ENCODE data around the gene NDUFB3. TPM values are rescaled to one million over a fixed set of nuclear protein-coding genes. Genes with fewer than 3 reads are reported as not detected.

The NDUFB3 gene
- total and polyA plus RNA-seq, 10 of the 15 experiments (the other 5 are each of a cell fraction or from before 2014, with no cell fraction given), result 115 to 1,059 (median 187) TPM

GRCh38 chr2:201130524-201131186 lies 58.9 kb downstream of the NDUFB3 start (continued):
- no peak for TF ChIP-seq IRF5 (IDR thresholded peaks at IDR 0.05; ENCODE audit: borderline replicate concordance)
- no peak for TF ChIP-seq CEBPZ (IDR thresholded peaks at IDR 0.05; ENCODE audit: low read depth, low read length)
- no peak for TF ChIP-seq HSF1 (IDR thresholded peaks at IDR 0.05; ENCODE audit: low read depth, low read length)
- peak; percentile 9; the same call in 1 of the 2 replicates for TF ChIP-seq MLLT1 (IDR thresholded peaks at IDR 0.05)
- no peak for TF ChIP-seq HCFC1 (IDR thresholded peaks at IDR 0.05; ENCODE audit: low read length)
- peak; percentile 40; the same call in 1 of the 2 replicates for TF ChIP-seq IRF4 (IDR thresholded peaks at IDR 0.05; ENCODE audit: low read depth, low read length)
- no peak for TF ChIP-seq ESRRA (IDR thresholded peaks at IDR 0.05; ENCODE audit: low read length)
- no peak for TF ChIP-seq BHLHE40 (IDR thresholded peaks at IDR 0.05; ENCODE audit: borderline replicate concordance in 1 of 2, low read depth in 2 of 2, low read length in 1 of 2)
- no peak for TF ChIP-seq KLF5 (IDR thresholded peaks at IDR 0.05; ENCODE audit: partially characterized antibody)
- TF ChIP-seq ELK1 (IDR thresholded peaks at IDR 0.05; ENCODE audit: low read depth, low read length), result no peak
- no peak for TF ChIP-seq ZBTB33 (IDR thresholded peaks at IDR 0.05)
- no peak for TF ChIP-seq POLR2AphosphoS2 (IDR thresholded peaks at IDR 0.05; ENCODE audit: low read depth, low read length)
- TF ChIP-seq USF2 (IDR thresholded peaks at IDR 0.05; ENCODE audit: borderline replicate concordance, low read depth, low read length), result no peak
- TF ChIP-seq CREM (IDR thresholded peaks at IDR 0.05; ENCODE audit: low read depth), result 0 out of 2 replicates have a peak, but pooled peaks have one; percentile 33
- TF ChIP-seq TCF3 (IDR thresholded peaks at IDR 0.05; ENCODE audit: borderline replicate concordance, insufficient read depth, low read depth, low read length), result peak; percentile 76; the same call in 1 of the 2 replicates
- no peak for TF ChIP-seq EGR1 (IDR thresholded peaks at IDR 0.05; ENCODE audit: borderline replicate concordance in 1 of 2, low read depth in 2 of 2, low read length in 2 of 2)
- no peak for TF ChIP-seq SREBF1 (IDR thresholded peaks at IDR 0.05; ENCODE audit: low read length)
